Measurements from ENCODE around the gene PLEKHG3. TPM values are rescaled to one million over a fixed set of nuclear protein-coding genes. Genes with fewer than 3 reads are reported as not detected.
A peak's percentile ranks its signal among the peaks of the same experiment; 100 is the strongest.

Gene PLEKHG3
- total RNA-seq, 1 experiment from 2014 or later: 59.3 TPM

GRCh38 chr14:64766430-64767151 lies 62.4 kb downstream of the PLEKHG3 start:
- TF ChIP-seq, protein P1, sequence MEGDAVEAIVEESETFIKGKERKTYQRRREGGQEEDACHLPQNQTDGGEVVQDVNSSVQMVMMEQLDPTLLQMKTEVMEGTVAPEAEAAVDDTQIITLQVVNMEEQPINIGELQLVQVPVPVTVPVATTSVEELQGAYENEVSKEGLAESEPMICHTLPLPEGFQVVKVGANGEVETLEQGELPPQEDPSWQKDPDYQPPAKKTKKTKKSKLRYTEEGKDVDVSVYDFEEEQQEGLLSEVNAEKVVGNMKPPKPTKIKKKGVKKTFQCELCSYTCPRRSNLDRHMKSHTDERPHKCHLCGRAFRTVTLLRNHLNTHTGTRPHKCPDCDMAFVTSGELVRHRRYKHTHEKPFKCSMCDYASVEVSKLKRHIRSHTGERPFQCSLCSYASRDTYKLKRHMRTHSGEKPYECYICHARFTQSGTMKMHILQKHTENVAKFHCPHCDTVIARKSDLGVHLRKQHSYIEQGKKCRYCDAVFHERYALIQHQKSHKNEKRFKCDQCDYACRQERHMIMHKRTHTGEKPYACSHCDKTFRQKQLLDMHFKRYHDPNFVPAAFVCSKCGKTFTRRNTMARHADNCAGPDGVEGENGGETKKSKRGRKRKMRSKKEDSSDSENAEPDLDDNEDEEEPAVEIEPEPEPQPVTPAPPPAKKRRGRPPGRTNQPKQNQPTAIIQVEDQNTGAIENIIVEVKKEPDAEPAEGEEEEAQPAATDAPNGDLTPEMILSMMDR (conservative IDR thresholded peaks at IDR 0.05): no peak
- TF ChIP-seq EZH2 (IDR thresholded peaks at IDR 0.05; ENCODE audit: low read depth): no peak
- peak; percentile 74 to 83 for DNase-seq
- Histone ChIP-seq H3K79me2 (ENCODE audit: low read depth) (no peaks in the 10 kb centered on the region), H3K4me2 (peak overlapping the region; percentile 42), H4K20me1 (ENCODE audit: insufficient read depth) (no peaks in the 10 kb centered on the region), H3K9me3 (ENCODE audit: insufficient read depth, low read depth) (no peaks in the 10 kb centered on the region), H3K27ac (no peak overlapping the region), H3F3A (ENCODE audit: insufficient read depth, low read depth) (peaks cover 19% of the 10 kb centered on the region), H3K27me3 (ENCODE audit: insufficient read depth, low read depth) (no peaks in the 10 kb centered on the region), H3K4me3 (no peak overlapping the region), H3K4me1 (replicated peaks; ENCODE audit: insufficient read depth) (peaks cover 23% of the 10 kb centered on the region), H2AFZ (no peak overlapping the region), H3K36me3 (ENCODE audit: low read depth) (no peaks in the 10 kb centered on the region), H3K9me2 (ENCODE audit: insufficient read depth) (no peaks in the 10 kb centered on the region)
- BruUV-seq (replicated peaks): no TSS peak
- intact Hi-C loops (cut with micrococcal nuclease; ENCODE audit: unreplicated experiment): loop anchor here (1.0 to 5.0 kb wide), 4 partner anchors 22 to 126 kb away; no protein-coding TSS in a partner anchor
- POLR2A ChIA-PET (ENCODE audit: unreplicated experiment): interaction anchor here (0.6 to 0.7 kb wide), 3 partner anchors 53 to 194 kb away, joined by 5 to 7 read pairs (median 7); no protein-coding TSS in a partner anchor
- CTCF ChIA-PET: interaction anchor here (0.5 to 1.3 kb wide), 7 partner anchors 23 to 256 kb away, joined by 3 to 7 read pairs (median 5); no protein-coding TSS in a partner anchor

- ChIA-PET CTCF (interaction anchor here (1.1 to 1.3 kb wide), 4 partner anchors 32 to 255 kb away, joined by 3 to 7 read pairs (median 6); no protein-coding TSS in a partner anchor), POLR2A (ENCODE audit: unreplicated experiment) (interaction anchor here (0.6 to 0.7 kb wide), 2 partner anchors 52 to 171 kb away, joined by 3 to 7 read pairs; no protein-coding TSS in a partner anchor)
- no peak overlapping the region for H3K27ac ChIP-seq
- H3K4me3 ChIP-seq: no peak overlapping the region
- H3K9me3 ChIP-seq (ENCODE audit: insufficient read depth, low read depth): no peaks in the 10 kb centered on the region
- H3K9me2 ChIP-seq (ENCODE audit: insufficient read depth): no peaks in the 10 kb centered on the region
- no peak for TF ChIP-seq EZH2 (IDR thresholded peaks at IDR 0.05; ENCODE audit: low read depth)
- TF ChIP-seq, protein P1 (conservative IDR thresholded peaks at IDR 0.05): no peak
- peaks cover 11% of the 10 kb centered on the region for H3F3A ChIP-seq (ENCODE audit: insufficient read depth, low read depth)
- H4K20me1 ChIP-seq (ENCODE audit: insufficient read depth): no peaks in the 10 kb centered on the region
- H2AFZ ChIP-seq: no peak overlapping the region
- H3K27me3 ChIP-seq (ENCODE audit: insufficient read depth, low read depth): no peaks in the 10 kb centered on the region
- intact Hi-C loops (cut with micrococcal nuclease; ENCODE audit: unreplicated experiment): loop anchor here (2.0 to 5.0 kb wide), 3 partner anchors 21 to 125 kb away; no protein-coding TSS in a partner anchor
- no peaks in the 10 kb centered on the region for H3K79me2 ChIP-seq (ENCODE audit: low read depth)
- peaks cover 16% of the 10 kb centered on the region for H3K4me1 ChIP-seq (replicated peaks; ENCODE audit: insufficient read depth)
- no peak overlapping the region for H3K4me2 ChIP-seq
- BruUV-seq (replicated peaks): no TSS peak
- no peaks in the 10 kb centered on the region for H3K36me3 ChIP-seq (ENCODE audit: low read depth)
- DNase-seq: no peak
Observed at GRCh38 chr14:64767215-64767964, 63.2 kb downstream of the PLEKHG3 start.

- Histone ChIP-seq H3K4me1 (replicated peaks; ENCODE audit: insufficient read depth) (peaks cover 11% of the 10 kb centered on the region), H4K20me1 (ENCODE audit: insufficient read depth) (no peaks in the 10 kb centered on the region), H3K9me2 (ENCODE audit: insufficient read depth) (no peaks in the 10 kb centered on the region), H3K4me2 (no peak overlapping the region), H3K79me2 (ENCODE audit: low read depth) (no peaks in the 10 kb centered on the region), H3K27me3 (ENCODE audit: insufficient read depth, low read depth) (no peaks in the 10 kb centered on the region), H3K9me3 (ENCODE audit: insufficient read depth, low read depth) (no peaks in the 10 kb centered on the region; the same call in 1 of the 2 replicates), H3K27ac (no peak overlapping the region), H3K4me3 (no peak overlapping the region), H3K36me3 (ENCODE audit: low read depth) (no peaks in the 10 kb centered on the region), H3F3A (ENCODE audit: insufficient read depth, low read depth) (no peaks in the 10 kb centered on the region; the same call in 1 of the 2 replicates), H2AFZ (no peak overlapping the region)
- intact Hi-C loops (cut with micrococcal nuclease; ENCODE audit: unreplicated experiment): loop anchor here (5.0 kb wide), 1 partner anchor 124 kb away; no protein-coding TSS in a partner anchor
- TF ChIP-seq EZH2 (IDR thresholded peaks at IDR 0.05; ENCODE audit: low read depth): no peak
- TF ChIP-seq, protein P1 (conservative IDR thresholded peaks at IDR 0.05): no peak
- no peak for DNase-seq
- CTCF ChIA-PET: interaction anchor here (0.6 kb wide), 1 partner anchor 142 kb away, joined by 3 read pairs; no protein-coding TSS in a partner anchor
- POLR2A ChIA-PET (ENCODE audit: unreplicated experiment): interaction anchor here (0.9 kb wide), 1 partner anchor 62 kb away, joined by 3 read pairs; no protein-coding TSS in a partner anchor
- BruUV-seq (replicated peaks): no TSS peak
Observed at GRCh38 chr14:64768401-64769095, 64.3 kb downstream of the PLEKHG3 start.
